ENCODE results near the gene LILRA6.
"Not testable (repeated sequence)": the region's sequence is repeated elsewhere in the genome, so short reads cannot be mapped to it uniquely, and the experiment has no call there.

The LILRA6 gene

GRCh38 chr19:54242646-54243045 is at the start of gene LILRA6:
TSS of gene LILRA6 (minus strand) at chr19:54242790.
- DNase-seq: not testable (repeated sequence)

GRCh38 chr19:54289160-54289559 is 46.6 kb upstream of the LILRA6 start:
- intact Hi-C loops (cut with DNase I); DNase-seq: not testable (repeated sequence)

More at GRCh38 chr19:54242646-54243045, at the start of gene LILRA6:
- intact Hi-C loops (cut with DNase I): not testable (repeated sequence)

DNA sequence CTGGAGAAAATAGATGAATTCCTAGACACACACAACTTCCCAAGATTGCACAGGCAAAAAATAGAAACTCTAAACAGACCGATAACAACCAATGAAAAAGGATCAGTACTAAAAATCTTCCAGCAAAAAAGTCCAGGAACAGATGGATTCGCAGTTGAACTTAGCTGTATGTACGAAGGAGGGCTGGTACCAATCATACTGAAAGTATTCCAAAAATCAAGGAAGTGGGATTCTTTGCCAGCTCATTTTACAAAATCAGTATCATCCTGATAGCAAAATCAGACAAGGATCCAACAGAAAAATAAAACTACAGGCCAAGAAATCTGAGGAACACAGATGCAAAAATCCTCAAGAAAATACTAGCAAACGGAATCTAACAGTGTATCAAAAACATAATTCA is 44.9 kb upstream of the LILRA6 start:
- no peak for DNase-seq
- intact Hi-C loops (cut with DNase I): no loop called here

DNA sequence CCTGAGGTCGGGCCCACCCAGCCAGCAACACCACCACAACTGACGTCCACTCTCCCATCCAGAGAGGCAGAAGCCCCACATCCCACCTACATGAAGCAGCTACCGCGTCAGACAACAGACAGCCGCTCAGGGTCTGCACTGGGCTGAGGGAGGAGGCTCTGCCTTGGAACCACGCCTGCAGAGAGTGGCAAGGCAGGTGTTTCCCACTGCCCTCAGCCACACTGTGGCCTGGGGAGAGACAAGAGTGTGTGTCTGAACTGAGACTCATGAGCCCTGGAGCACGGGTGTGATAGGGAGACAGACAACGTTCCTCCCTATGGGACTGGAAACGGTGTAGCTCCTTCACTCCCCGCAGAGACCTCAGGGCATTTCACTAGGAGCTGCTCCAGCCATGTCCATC is 43.7 kb upstream of the LILRA6 start:
- intact Hi-C loops (cut with DNase I); DNase-seq: not testable (repeated sequence)

DNA sequence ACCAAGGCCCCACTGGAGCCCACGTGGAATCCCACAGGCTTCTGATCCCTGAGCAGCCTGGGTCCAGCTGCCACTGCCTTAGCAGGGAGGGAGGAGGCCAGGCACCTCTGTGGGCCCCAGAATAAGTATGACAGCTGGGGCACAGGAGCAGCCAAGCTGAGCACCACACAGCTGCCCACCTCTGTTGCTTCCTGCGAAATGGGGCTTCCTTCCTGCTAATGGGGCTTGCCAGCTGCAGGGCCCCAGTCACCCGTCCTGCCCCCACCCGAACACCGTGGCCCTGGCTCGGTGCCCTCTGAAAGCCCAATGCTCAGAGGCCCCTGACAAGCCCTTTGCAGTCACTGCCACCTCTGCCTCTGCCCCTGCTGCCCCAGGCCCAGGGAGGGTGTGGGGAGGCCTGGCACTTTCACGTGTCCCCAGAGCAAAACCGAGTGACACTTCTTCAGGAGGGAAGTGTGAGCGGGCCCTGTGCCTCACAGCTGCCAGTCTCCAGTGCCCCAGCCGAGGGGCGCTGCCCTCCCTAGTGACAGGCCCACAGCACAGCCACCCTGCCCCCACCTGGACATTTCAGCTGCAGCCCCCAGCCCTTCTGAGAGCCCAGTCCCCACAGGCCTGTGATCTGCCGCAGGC is 43.0 kb upstream of the LILRA6 start:
- DNase-seq; intact Hi-C loops (cut with DNase I): not testable (repeated sequence)

GRCh38 chr19:54282686-54283470 is 40.3 kb upstream of the LILRA6 start:
- DNase-seq: no peak
- intact Hi-C loops (cut with DNase I): no loop called here

DNA sequence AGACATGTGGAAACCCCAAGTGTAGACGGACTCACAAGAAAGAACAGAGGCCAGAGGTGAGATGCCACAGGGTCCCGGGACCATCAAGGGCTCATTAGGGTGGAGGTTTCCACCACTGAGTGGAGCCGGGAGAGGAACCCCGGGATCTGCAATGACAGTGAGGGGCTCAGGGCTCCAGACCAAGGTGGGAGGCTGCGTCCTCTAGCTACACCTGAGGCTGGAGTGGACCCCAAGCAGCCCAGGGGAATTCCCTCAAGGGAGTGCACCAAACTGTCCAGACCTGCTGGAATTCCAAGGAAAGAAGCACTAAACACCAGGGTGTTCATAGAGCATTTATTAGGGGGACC is 39.1 kb upstream of the LILRA6 start:
- intact Hi-C loops (cut with DNase I); DNase-seq: not testable (repeated sequence)

DNA sequence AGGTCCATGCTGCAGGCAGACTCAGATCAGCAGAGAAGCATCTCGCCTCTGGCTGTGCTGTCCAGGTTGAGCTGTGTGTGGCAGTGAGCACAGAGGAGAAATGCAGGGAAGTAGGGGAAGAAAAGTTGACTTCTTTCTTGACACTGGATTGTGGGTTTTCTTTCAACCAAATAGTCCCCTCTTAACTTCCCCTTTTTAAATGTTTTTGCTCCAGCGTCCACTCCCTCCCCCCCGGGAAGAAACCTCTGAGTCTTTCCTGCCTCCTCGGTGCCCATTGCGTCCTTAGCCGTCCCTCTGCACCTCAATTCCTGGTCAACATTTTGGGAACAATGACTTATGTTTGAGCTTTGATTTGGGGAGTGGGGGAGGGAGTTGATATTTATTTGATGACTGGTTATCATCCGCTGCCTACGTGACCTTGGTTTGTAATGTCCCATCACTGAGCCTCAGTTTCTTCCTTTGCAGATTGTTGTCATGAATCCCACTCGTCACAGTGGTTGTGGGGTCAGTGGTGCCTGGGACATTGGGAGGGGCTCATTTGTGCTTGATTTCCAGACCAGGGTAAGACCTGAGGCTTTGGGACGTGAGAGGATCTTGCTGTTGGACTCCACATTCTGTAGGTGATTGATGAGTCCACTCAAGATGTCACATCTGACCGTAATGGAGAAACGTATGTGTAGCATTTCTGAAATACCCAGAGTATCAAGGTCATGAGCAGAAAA is 38.6 kb upstream of the LILRA6 start, which contains the start of gene LILRB2:
Gene LILRB2, minus strand, starts transcription at position 104 of the 722 bp plus-strand sequence. CDS start 614 bp downstream, outside the sequence.
- intact Hi-C loops (cut with DNase I): no loop called here
- DNase-seq: no peak

DNA sequence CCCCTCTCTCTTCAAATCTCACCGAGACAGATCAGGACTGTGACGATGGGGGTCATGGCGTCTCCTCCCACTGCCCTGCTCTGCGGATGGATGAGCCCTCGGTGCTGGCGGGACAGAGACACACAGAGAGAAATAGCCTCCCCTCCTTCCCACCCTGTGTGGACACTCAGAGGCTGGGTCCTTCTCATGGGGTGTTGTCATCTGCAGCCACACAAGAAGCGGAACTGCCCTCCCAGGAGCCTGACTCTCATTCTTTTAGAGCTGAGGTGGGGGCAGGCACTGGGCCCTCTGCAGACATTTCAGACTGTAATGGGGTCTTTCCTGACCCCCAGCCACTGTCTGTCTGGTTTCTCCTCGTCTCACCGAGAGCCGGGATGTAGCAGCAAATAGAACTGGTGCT is 37.9 kb upstream of the LILRA6 start:
- intact Hi-C loops (cut with DNase I); DNase-seq: not testable (repeated sequence)

DNA sequence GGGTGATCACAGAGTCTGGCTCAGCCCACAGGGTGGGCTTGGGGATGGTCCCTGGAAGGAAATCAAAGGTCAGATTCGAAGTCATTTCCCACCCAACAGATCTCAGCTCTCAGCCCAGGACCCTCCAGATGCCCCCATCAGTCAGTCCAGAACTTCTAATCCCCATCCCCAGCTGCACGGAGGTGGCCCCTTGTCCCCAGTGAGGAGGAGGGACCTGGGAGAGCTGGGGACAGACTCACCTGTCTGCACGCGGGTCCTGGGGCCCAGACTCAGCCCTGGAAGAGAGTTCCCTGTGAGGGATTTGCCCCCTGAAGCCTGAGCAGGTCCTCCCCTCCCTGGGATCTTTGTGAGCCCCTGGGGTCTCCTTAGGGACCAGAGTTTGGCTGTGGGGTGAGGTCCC is 37.4 kb upstream of the LILRA6 start:
- DNase-seq; intact Hi-C loops (cut with DNase I): not testable (repeated sequence)

DNA sequence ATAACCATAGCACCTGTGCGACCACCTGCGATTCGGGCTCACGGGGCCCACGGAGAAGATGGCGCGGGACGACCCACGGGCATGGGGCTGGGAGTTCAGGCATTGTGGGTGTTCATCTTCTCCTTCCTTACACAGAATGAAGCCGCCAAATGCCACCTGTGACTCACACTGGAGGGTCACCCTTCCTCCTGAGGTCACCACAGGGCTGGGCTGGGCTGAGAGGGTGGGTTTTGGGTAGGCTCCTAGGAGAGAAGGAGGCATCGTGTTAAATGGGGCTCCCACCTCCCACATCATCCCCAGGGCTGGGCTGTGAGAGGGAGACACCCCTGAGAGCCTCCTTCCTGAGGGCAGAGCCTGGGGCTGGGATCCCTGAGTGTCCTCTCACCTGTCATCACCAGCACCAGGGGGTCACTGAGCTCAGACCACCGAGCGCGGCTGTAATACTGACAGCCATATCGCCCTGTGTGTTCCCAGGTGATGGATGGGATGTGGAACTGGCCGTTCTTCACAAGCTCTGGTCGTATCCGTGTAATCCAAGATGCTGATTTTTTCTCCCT is 36.9 kb upstream of the LILRA6 start:
- intact Hi-C loops (cut with DNase I): no loop called here
- DNase-seq: no peak

DNA sequence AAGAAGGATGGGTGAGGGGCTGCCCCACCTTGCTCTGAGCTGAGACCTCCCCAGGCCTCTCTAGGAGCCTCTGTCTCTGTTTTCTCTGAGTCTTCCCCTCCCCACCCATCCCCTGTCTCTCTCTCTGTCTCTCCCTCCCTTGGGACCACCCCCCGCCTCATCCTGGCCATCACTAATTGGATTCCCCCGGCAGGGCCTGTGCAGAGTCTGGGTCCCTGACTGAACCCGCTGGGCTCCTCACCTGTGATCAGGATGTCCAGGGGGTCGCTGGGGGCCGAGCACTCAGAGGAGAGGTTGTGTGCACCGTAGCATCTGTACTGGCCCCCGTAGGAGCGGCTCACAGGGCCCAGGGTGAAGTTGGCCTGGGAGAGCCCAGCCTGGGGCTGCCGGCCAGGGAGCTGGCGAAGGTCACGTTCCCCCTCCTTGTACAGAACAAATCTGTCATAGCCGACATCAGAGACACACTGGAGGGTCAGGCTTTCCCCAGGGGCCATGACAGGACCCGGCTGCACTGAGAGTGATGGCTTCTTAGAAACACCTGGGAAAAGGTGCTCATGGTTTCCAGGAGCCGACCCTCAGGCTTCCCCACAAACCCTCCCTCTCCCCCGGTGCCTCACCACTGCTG is 36.1 kb upstream of the LILRA6 start:
- intact Hi-C loops (cut with DNase I); DNase-seq: not testable (repeated sequence)

GRCh38 chr19:54278056-54278455 is 35.5 kb upstream of the LILRA6 start:
- intact Hi-C loops (cut with DNase I); DNase-seq: not testable (repeated sequence)

- DNase-seq; intact Hi-C loops (cut with DNase I): not testable (repeated sequence)
These were observed 34.6 kb upstream of the LILRA6 start for GRCh38 chr19:54277111-54277615.

GRCh38 chr19:54275951-54276350 is 33.4 kb upstream of the LILRA6 start:
- no peak for DNase-seq
- intact Hi-C loops (cut with DNase I): no loop called here

- intact Hi-C loops (cut with DNase I); DNase-seq: not testable (repeated sequence)
These were observed 31.9 kb upstream of the LILRA6 start for GRCh38 chr19:54274516-54274915.

GRCh38 chr19:54273821-54274220 is 31.2 kb upstream of the LILRA6 start:
- intact Hi-C loops (cut with DNase I): no loop called here
- DNase-seq: no peak

DNA sequence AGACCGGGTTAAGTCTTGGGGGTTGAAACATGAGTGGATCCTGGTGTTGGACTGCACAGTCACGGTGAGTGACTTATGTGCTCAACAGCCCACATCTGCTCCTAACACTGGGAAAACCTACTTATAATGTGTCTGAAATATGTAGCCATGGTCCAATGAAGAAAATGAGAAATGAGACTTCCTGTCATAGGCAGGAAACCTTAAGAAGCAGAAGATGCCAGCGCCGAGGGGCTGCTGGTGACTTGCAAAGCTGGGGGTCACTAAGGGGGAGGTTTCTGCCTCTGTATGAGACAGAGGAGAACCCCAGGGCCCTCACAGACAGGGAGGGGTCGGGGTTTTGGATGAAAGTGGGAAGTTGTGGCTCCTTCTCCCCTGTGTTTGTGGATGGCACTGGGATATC is 29.6 kb upstream of the LILRA6 start:
- intact Hi-C loops (cut with DNase I); DNase-seq: not testable (repeated sequence)

DNA sequence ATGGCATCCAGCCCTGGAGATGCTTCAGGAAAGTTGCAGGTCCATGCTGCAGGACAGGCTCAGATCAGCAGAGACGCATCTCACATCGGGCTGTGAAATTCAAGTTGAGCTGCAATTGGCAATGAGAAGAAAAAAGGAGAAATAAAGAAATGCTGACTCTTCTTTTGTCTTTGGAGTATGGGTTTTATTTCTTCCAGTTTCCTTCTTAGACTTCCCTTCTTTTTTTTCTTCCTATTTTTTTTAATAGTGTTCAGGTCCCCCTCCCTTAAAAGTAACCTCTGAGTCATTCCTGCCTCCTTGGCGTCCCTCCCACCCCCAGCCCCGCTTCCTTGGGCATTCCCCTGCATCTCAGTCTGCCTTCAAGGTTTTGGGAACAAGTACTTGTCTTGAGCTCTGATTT is 29.0 kb upstream of the LILRA6 start:
- DNase-seq; intact Hi-C loops (cut with DNase I): not testable (repeated sequence)

DNA sequence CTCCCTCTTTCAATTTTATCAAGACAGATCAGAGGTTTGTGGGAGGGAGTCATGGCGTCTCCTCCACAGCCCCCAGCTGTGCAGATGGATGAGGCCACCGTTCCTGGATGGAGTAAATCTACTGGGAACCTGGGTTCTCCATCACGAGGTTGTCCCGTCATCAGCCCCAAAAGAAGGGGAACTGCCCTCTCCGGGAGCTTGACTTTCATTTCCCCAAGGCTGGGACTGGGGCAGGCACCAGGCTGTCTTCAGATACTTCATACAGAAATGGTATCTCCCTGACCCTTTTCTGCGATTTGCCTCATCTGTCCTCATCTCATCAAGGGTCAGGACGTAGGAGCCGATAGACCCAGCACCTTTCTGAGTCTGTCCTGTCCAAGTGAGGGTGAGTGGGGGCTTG is 28.5 kb upstream of the LILRA6 start:
- intact Hi-C loops (cut with DNase I): no loop called here
- peak in 1 of 10 donors; percentile 34 for DNase-seq
